Measurements from ENCODE around the gene SZT2. TPM values are rescaled to one million over a fixed set of nuclear protein-coding genes. Genes with fewer than 3 reads are reported as not detected.

Gene SZT2
- total and polyA plus RNA-seq, 2 of the 13 experiments (the other 11 are each of a cell fraction or from before 2014, with no cell fraction given), result 8.0 to 8.8 TPM

DNA sequence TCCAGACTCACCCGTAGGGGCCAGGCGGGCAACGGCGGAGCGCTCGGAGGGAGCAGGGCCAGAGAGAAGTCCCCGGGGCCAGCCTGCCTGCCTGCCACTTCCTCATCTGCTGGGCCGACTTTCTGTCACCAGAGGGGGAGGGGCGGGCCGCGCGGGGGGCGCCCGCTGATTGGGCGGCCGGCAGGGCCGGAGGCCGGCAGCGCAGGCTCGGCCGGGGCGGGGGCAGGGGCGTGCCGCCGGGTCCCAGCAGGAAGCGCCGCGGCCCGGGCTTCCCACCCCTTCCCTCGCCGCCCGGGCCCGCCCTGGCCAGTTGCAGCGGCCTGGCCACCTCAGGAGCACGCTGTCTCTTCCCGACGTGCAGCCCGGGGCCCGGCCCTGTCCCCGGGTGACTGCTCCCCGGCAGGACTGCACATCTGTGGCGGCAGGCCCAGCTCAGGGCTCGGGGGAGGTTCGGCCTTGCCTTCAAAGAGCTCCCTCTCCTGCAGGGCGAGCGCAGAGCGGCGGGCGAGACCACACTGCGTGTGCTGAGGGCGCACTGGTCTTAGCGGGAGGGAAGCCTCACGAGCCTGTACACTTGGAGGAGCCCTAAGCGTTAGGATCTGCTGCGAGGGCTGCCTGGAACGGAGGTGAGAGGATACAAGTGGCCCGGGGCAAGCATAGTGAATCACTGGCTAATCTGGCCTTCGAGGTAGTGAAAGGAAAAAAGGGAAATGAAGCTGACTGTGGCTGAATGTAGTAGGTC is 21.6 kb upstream of the SZT2 start, which contains the start of gene ELOVL1 (continued):
- TF ChIP-seq, protein P1, sequence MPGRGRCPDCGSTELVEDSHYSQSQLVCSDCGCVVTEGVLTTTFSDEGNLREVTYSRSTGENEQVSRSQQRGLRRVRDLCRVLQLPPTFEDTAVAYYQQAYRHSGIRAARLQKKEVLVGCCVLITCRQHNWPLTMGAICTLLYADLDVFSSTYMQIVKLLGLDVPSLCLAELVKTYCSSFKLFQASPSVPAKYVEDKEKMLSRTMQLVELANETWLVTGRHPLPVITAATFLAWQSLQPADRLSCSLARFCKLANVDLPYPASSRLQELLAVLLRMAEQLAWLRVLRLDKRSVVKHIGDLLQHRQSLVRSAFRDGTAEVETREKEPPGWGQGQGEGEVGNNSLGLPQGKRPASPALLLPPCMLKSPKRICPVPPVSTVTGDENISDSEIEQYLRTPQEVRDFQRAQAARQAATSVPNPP (CRISPR knock-in tag; IDR thresholded peaks at IDR 0.05), result peak; percentile 59; the same call in 1 of the 2 replicates
- TF ChIP-seq, protein P2, sequence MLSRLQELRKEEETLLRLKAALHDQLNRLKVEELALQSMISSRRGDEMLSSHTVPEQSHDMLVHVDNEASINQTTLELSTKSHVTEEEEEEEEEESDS (CRISPR knock-in tag; IDR thresholded peaks at IDR 0.05; ENCODE audit: borderline replicate concordance), result peak; percentile 91; the same call in 1 of the 2 replicates
- TF ChIP-seq, protein P3, sequence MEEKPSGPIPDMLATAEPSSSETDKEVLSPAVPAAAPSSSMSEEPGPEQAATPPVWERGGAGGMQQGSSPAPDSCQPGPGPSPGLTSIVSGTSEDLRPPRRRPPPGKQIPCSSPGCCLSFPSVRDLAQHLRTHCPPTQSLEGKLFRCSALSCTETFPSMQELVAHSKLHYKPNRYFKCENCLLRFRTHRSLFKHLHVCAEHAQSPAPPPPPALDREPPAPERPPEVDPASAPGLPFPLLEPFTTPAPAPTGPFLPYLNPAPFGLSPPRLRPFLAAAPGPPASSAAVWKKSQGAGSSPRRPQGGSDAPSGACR (CRISPR knock-in tag; IDR thresholded peaks at IDR 0.05), result no peak
- TF ChIP-seq HIVEP1 (CRISPR knock-in tag; IDR thresholded peaks at IDR 0.05) (peak; percentile 91), TCF7L2 (IDR thresholded peaks at IDR 0.05; ENCODE audit: low read depth, low read length) (no peak), TEAD3 (CRISPR knock-in tag; optimal IDR thresholded peaks at IDR 0.05; ENCODE audit: borderline replicate concordance) (peak; percentile 50), ZFP36L2 (CRISPR knock-in tag; IDR thresholded peaks at IDR 0.05) (0 out of 2 replicates have a peak, but pooled peaks have one; percentile 61), ELF4 (CRISPR knock-in tag; IDR thresholded peaks at IDR 0.05; ENCODE audit: borderline replicate concordance) (no peak), GTF3A (CRISPR knock-in tag; conservative IDR thresholded peaks at IDR 0.05) (no peak), ZNF788 (CRISPR knock-in tag; IDR thresholded peaks at IDR 0.05; ENCODE audit: borderline replicate concordance) (peak; percentile 55; the same call in 1 of the 2 replicates), SAP130 (CRISPR knock-in tag; IDR thresholded peaks at IDR 0.05; ENCODE audit: low read depth) (peak; percentile 82), HNRNPK (IDR thresholded peaks at IDR 0.05; ENCODE audit: low read depth, low read length, poor library complexity, severe bottlenecking) (no peak)
- TF ChIP-seq, protein P4, sequence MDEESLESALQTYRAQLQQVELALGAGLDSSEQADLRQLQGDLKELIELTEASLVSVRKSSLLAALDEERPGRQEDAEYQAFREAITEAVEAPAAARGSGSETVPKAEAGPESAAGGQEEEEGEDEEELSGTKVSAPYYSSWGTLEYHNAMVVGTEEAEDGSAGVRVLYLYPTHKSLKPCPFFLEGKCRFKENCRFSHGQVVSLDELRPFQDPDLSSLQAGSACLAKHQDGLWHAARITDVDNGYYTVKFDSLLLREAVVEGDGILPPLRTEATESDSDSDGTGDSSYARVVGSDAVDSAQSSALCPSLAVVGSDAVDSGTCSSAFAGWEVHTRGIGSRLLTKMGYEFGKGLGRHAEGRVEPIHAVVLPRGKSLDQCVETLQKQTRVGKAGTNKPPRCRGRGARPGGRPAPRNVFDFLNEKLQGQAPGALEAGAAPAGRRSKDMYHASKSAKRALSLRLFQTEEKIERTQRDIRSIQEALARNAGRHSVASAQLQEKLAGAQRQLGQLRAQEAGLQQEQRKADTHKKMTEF (CRISPR knock-in tag; IDR thresholded peaks at IDR 0.05), result peak; percentile 95
- TF ChIP-seq, protein P5, sequence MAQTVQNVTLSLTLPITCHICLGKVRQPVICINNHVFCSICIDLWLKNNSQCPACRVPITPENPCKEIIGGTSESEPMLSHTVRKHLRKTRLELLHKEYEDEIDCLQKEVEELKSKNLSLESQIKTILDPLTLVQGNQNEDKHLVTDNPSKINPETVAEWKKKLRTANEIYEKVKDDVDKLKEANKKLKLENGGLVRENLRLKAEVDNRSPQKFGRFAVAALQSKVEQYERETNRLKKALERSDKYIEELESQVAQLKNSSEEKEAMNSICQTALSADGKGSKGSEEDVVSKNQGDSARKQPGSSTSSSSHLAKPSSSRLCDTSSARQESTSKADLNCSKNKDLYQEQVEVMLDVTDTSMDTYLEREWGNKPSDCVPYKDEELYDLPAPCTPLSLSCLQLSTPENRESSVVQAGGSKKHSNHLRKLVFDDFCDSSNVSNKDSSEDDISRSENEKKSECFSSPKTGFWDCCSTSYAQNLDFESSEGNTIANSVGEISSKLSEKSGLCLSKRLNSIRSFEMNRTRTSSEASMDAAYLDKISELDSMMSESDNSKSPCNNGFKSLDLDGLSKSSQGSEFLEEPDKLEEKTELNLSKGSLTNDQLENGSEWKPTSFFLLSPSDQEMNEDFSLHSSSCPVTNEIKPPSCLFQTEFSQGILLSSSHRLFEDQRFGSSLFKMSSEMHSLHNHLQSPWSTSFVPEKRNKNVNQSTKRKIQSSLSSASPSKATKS (CRISPR knock-in tag; IDR thresholded peaks at IDR 0.05), result no peak
- TF ChIP-seq, protein P6, sequence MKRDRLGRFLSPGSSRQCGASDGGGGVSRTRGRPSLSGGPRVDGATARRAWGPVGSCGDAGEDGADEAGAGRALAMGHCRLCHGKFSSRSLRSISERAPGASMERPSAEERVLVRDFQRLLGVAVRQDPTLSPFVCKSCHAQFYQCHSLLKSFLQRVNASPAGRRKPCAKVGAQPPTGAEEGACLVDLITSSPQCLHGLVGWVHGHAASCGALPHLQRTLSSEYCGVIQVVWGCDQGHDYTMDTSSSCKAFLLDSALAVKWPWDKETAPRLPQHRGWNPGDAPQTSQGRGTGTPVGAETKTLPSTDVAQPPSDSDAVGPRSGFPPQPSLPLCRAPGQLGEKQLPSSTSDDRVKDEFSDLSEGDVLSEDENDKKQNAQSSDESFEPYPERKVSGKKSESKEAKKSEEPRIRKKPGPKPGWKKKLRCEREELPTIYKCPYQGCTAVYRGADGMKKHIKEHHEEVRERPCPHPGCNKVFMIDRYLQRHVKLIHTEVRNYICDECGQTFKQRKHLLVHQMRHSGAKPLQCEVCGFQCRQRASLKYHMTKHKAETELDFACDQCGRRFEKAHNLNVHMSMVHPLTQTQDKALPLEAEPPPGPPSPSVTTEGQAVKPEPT (CRISPR knock-in tag; IDR thresholded peaks at IDR 0.05; ENCODE audit: low read depth), result no peak
- TF ChIP-seq, protein P7, sequence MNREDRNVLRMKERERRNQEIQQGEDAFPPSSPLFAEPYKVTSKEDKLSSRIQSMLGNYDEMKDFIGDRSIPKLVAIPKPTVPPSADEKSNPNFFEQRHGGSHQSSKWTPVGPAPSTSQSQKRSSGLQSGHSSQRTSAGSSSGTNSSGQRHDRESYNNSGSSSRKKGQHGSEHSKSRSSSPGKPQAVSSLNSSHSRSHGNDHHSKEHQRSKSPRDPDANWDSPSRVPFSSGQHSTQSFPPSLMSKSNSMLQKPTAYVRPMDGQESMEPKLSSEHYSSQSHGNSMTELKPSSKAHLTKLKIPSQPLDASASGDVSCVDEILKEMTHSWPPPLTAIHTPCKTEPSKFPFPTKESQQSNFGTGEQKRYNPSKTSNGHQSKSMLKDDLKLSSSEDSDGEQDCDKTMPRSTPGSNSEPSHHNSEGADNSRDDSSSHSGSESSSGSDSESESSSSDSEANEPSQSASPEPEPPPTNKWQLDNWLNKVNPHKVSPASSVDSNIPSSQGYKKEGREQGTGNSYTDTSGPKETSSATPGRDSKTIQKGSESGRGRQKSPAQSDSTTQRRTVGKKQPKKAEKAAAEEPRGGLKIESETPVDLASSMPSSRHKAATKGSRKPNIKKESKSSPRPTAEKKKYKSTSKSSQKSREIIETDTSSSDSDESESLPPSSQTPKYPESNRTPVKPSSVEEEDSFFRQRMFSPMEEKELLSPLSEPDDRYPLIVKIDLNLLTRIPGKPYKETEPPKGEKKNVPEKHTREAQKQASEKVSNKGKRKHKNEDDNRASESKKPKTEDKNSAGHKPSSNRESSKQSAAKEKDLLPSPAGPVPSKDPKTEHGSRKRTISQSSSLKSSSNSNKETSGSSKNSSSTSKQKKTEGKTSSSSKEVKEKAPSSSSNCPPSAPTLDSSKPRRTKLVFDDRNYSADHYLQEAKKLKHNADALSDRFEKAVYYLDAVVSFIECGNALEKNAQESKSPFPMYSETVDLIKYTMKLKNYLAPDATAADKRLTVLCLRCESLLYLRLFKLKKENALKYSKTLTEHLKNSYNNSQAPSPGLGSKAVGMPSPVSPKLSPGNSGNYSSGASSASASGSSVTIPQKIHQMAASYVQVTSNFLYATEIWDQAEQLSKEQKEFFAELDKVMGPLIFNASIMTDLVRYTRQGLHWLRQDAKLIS (CRISPR knock-in tag; IDR thresholded peaks at IDR 0.05), result no peak; the same call in 1 of the 2 replicates
